Cerebellar cortex (tissue), 1 donor: ENCODE measurements around the gene ALDH3B2.
"Not testable (repeated sequence)": the region's sequence is repeated elsewhere in the genome, so short reads cannot be mapped to it uniquely, and the experiment has no call there.

Experiments
- DNase-seq: peaks from one replicate; pipeline ENCODE4 v3.0.0-alpha.2; 2015; ENCODE audit warnings: low spot score

ALDH3B2 gene

DNA sequence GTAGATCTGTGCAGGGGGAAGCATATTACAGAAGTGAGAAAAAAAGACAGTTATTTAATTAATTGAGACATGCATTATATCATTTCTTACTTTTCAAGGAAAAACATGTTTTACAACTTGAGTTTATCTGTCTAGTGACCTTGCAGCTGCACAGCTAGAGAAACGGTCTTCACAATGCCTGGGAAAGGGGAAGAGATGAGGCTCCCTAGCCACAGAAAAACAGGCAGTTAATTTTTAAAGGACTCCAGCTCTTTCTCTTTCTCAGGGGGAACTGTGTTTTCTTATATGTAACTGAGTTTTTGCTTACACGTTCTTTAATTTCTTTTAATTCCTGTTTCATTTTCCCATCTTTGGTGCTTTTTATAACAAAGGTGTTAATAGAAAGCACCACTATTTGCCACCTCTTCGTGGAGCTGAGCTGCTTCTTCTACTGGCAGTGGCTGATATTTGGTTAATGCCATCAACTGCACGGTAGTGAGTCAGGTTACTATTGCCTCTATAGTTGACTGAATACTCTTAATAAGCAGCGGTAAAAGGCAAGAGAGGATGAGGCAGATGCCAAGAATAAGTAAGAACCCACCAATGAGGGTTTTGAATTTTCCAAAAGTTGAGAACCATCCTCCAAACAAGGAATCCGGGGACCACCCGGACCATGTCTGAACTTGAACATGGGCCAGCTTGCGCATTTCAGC is 11.4 kb upstream of the ALDH3B2 start:
- not testable (repeated sequence) for DNase-seq

DNA sequence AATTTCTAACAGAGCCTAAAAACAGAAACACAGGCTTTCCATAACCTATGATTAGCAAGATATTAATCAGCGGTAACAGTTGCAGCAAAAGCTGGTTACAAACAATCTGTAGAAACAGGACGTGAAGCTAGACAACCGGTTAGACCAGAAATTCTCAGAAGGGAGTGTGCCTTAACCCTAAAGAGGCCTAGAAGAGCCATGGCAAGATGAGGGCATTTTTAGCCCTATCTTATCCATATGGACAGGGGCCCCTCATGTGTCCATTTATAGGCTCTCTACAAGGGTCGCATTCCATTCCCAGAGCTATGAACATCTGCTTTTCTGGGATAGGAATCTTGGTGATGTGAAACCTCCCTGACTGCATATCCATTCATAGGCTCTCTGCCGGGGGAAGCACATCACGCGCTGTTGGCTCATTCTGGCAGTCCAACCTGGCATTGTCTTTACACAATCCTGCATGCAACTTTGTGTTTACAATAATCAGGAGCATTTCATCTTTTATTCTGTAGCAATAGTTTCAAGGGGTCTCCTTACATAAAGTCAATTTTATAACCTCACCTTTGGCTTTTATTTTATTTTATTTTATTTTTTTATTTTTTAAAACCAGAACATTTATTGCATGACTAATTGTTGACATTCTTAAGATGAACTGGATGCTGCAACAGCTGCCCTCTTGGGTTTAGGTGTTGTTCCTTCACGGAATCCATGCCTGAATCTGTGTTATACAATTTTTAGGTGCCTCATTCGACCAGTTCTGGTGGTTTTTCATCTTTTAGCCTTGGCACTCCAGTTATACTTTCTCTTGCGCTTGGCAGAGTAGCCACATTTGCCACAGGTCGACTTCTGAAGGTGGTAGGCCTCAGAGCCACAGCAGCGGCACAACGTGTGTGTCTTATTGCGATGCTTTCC is 8.0 kb upstream of the ALDH3B2 start:
- DNase-seq, result not testable (repeated sequence)

DNA sequence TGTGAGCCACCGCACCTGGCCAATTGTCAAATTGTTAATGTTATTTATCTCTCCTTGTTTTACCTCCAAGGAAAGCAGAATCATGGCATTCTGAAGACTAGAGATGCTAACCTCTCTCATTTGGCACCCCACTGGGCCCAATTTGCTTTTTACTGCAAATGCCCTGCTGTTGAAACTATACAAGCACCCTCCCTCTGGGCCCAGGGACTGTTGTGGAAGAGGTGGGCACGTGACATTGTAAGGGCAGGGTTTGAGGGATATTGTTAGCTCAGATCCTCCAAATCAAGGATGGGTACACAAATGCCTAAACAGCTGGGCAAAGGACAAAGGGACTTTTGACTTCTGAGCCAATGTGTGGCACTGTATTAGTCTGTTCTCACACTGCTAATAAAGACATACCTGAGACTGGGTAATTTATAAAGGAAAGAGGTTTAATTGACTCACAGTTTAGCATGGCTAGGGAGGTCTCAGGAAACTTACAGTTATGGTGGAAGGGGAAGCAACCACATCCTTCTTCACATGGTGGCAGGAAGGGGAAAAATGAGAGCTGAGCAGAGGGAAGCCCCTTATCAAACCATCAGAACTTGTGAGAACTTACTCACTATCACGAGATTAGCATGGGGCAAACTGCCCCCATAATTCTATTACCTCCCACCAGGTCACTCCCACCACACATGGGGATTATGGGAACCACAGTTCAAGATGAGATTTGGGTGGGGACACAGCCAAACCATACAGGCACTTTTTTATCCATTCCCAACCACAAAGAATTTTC is 6.5 kb upstream of the ALDH3B2 start:
- DNase-seq, result no peak

DNA sequence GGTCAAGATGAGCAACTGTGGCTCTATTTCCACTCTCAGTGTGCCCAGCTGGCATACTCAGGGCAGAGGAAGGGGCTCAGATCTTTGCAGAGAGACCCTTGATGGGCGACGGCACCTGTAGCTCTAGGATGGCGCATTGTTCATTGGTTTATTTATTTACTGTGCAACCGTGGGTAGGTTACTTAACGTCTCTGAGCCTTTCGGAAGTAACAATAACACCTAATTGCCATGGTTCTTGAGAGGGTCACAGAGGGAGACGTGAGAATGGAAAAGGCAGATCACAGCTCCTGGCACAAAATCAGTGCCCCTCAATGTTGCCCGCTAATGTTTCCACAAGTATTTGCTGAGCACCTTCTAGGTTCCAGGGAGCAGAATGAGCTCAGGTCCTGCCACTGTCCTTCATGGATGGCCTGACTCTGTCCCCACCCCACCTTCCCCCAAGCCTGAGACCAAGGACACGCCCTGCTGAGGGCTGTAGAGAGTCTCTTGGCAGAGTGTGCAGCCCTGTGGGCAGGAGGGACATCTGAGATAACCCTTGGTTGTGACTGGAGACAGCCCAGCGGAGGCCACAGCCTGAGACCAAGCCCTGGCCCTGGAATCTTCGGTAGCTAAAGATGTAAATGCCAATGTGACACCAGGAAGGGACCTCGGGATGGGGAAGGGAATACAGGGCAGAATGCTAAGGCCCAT is 780 bp upstream of the ALDH3B2 start:
- no peak for DNase-seq

DNA sequence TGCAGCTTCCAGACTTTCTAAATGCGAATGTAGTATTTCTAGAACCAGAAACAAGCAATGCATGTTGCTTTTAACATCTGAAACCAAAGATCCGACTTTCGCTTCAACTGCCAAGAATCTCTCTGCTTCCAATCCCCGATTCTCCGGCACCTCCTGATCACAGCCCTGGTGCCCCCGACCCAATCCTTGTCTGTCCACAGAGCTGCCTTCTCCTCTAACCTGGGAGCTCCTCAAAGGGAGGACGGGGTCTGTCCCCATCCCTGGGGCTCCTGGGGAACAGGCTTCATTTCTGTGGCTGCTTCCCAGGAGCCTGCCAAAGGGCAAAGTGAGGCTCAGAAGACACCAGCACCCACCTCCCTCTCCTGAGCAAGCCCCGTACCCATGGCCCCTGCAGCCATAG is 521 bp downstream of the ALDH3B2 start:
- no peak for DNase-seq

DNA sequence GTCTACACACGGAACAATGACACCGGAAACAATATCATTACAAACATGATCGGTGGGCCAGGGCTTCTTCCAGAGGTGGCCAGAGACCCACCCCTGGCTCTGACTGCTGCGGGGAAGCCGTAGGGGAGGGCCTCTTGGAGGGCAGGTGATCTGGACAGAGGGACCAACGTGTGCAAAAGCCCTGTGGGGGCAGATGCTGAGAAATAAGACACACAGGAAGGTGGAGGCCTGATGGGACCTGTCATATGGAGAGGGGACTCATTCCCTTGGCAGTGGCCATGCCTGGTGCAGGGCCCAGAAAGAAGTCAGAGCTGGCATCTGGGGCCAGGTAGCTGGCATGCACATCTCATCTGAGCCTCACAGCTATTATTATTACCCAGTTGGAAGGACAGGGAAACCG is 1.1 kb downstream of the ALDH3B2 start:
- DNase-seq, result no peak

DNA sequence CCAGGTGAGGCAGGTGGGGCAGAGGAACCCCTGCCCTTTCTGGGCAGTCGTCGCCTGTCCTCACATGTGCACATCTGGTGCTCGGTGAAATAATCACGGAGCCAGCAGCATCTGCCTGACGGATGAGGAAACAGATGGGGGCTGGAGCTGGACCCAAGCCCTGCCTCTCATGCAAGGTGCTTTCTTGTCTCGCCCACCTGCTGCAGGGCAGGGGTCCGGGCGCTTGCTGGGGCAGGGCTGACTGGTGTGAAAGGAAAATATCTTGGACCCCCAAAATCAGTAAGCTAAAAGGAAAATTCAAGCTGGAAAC is 3.3 kb downstream of the ALDH3B2 start:
- DNase-seq, result no peak

DNA sequence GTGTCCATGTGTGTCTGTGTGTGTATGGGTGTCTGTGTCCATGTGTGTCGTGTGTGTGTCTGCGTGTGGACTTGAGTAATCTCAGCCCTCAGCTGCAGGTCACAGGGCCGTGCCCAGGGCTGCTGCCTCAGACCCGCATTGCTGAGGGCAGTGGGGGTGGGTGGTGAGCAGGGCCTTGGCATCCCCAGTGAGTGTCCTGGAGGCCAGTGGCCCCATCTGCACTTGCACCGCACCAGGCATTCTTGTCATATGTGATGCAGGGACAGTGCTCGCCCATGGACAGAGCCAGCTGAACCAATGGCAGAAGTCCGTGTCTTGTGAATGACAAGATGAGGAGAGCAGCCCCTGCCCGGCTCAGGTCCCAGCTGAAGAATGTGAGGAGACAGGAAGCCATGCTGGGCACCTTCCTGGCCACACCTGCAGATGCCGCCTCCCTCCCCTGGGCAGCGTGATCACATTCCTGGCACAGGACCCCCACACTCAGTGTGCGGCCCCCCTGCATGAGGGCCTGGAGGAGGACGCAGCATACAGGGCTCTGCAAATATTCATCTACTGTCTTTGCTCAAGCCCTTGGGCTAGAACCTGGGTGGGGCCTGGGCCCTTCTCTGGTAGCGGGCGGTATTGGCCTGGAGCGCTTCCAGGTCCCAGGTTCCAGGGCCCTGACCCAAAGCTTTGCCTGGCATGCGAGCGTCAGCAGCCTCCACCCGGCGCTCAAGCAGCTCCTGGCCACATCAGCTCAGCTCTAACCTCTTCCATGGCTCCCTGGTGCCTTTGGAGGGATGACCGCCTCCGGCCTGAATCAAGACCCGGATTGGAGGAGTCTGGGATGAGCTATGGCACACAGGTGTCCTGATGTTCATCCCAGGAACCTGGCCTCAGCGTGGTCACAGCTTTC is 3.9 kb downstream of the ALDH3B2 start:
- DNase-seq, result no peak

DNA sequence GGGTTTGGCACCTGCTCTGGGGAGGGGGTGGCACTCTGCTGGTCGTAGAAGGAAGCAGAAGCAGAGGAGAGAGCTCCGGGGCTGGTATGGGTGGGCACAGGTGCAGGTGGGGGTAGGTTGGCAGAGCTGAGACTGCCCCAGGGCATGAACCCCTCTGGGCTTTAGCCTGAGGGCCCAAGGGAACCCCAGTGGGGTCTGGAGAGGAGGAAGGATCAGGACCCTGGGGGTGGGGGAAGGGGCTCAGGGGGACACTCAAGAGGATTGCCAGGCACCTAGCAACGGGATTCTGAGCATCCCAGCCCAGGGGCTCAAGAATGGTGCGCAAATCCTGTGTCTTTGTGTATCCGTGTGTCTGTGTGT is 6.3 kb downstream of the ALDH3B2 start:
- no peak for DNase-seq

DNA sequence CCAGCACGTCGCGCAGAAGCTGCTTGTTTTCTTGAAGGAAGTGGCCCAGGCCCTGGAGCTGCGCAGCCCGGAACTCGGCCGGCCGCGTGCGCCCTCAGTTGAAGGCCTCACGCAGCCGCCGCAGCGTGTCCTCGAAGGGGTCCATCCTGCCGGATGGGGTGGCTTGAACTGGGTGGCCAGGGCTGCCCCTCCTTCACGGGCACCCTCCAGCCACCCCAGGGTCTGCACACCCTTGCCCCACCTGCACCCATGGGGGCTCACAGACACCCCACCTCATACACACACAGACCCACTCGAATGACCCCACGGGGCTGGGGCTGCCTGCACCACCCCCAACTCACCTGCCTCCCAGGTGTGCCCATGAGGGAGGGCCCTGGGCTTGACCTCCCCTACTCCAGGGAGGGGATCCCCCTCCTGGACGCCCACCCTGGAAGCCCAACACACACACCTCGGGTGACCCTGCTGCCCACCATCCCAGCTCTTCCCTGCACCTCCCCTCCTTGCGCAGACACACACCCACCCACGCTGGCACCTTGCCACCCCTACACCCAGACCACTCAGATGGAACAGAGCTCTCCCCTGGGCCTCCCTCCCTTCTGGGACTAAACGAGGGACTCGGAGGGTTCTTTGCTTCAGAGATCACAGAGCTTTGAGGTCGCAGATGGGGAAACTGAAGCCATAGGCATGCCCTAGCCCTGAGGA is 6.8 kb downstream of the ALDH3B2 start:
- no peak for DNase-seq

DNA sequence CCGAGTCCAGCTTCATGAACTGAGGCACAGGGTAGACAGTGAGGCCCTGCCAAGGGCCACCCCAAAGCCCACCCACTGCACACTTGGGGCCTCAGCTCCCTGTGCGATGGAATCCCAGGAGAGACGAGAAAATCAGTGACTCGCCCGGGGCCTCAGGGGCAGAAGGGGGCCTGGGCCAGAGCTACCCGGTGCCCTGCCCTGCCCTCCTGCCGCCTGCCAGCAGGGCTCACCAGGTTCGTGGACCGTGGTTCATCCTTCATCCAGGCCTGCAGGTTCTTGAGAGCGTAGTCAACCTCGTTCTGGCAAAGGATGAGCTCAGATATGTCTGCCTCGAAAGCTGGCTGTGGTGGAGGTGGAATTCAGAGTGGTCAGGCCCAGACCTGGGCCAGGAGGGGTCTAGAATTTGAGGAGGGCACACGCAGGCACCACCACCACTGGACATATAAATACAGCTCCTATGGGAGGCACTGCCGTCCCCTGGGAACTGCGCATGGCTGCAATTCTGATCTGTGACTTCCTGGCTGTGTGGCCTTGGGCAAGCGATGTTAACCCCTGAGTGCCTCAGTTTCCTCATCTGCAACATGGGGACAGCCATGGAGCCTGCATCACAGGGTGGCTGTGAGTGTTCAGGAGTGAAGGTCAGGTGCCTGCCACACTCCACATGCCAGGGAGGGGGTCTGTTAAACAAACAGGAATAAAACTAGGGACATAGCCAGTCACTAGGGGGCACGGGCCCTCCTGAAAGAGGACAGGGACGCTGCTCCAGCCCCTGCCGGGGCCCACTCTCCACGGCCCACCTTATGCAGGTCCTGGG is 7.5 kb downstream of the ALDH3B2 start:
- DNase-seq, result no peak

DNA sequence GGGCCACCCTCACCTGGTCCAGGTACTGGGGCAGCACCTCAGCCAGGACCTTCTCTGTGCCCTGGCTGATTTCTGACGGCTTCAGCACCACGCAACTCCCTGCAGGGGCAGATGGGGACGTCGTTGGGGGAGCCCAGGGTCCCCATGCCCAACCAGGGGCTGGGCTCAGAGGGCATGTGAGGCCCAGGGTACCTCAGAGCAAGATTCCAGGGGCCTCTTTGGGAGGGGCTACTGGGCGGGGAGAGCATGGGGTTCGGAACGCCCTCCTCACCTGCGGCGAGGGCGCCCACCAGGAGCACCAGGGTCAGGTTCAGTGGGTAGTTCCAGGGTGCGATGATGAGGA is 8.1 kb downstream of the ALDH3B2 start:
- DNase-seq, result no peak

DNA sequence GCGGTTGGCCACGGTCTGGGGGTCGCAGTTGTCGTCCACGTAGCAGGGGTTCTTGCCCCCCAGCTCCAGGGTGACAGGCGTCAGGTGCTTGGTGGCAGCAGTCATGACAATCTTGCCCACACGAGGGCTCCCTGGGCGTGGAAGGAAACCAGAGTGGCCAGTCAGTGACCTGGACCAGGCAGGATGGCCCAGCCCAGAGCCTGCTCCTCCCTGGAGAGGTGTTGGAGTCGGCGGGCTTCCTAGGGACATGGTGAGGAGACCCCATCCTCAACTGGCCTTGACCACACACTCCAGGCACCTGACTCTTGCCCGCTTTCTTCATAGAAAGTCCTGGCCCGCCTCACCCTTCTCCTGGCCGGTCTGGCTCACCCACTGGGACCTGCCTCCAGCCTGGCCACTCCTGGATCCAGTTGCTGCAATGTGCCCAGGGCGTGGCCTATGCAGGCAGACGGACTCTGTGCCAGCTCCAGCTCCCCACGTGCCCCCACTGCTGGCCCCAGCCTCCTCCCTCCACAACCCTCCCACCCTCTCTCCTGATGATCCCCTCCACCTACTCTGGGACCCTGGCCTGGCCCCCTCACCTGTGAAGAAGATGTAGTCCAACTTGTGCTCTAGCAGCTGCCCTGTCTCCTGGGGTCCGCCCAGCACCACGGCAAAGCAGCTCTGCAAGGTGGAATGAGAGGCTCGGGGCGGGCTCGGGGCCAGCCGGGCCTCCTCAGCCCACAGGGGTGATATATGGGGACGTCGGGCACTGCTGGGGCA is 8.7 kb downstream of the ALDH3B2 start:
- no peak for DNase-seq

DNA sequence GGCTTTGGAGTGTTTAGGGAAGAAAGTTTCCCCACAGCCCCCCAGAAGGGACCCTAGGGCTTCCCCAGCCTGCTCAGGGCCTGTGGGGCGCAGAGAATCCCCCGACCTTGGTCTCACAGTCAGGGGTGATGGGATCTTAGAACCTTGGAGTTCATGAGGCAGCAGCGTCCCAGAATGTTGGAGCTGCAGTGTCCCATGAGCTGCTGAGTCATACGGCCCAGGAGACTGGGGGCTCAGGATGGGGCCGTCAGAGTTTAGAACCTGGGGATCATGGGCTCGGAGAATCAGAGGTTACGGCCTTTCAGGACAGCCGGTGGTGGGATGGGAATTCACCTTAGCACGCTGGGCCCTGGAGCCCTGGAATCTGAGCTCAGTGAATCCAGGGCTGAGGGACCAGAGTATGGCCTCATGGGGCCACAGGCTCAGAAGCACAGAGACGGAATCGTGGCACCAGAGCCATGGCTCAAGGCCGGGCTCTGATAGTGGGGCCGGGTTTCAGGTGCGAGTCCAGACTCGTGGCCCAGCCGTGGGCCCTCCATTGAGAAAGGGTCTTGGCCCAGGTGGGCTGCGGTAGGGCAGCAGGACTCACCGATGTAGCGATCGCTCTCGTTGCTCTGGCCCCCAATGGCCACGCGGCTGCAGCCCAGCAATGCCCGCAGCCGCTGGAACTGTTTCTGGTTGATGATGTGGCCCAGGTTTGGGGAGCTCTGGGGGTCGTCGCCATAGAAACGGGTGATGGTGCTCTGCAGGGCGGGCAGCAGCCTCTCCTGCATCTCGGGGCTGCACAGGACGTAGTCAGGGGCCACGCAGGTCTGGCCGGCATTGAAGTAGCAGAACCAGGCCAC is 9.5 kb downstream of the ALDH3B2 start:
- DNase-seq, result no peak

DNA sequence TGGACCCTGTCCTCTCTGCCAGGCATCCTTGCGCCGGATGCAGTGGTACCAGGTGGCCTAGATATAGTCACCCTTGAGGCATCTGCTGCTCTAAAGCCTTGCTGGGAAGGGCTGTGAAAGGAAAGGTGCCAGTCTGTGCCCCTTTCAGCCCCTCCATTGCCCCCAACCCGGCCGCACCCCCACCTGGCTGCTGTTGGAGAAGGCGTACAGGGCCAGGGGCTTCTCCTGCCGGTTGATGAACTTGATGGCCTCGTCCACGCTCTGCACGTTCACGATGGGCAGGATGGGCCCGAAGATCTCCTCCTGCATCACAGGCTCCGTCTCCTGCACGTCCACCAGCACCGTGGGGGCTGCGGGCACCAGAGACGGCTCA is 10.2 kb downstream of the ALDH3B2 start:
- DNase-seq, result no peak

DNA sequence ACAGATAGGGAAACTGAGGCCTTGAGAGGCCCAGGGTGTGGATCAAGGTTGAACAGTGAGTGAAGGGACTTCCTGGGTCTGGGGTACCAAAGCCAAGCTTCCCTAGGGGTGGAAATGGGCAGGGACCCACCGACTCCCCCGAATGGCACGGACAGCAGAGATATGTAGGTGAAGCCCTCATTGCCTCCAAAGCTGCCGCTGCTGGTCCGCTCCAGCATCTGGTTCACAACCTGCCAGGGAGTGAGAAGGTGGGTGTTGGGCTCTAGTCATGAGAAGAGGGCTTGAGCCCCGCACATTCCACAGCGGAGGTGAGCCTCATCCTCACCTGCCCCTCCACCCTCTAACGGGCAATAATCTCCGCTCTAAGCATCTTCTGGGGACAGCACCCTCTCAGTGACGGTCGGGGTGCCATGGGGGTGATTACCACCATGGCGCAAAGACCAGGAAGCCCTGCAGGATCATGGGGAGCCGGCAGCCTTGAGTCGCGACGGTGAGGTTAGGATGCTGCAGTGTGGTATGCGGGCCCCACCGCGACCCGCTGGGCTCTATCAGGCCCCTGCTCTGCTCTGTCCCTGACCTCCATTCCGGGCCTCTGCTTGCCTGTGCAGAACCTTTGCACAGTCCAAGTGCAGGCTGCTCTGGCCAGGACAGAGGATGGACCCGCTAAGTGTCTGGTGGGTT is 10.8 kb downstream of the ALDH3B2 start:
- no peak for DNase-seq

DNA sequence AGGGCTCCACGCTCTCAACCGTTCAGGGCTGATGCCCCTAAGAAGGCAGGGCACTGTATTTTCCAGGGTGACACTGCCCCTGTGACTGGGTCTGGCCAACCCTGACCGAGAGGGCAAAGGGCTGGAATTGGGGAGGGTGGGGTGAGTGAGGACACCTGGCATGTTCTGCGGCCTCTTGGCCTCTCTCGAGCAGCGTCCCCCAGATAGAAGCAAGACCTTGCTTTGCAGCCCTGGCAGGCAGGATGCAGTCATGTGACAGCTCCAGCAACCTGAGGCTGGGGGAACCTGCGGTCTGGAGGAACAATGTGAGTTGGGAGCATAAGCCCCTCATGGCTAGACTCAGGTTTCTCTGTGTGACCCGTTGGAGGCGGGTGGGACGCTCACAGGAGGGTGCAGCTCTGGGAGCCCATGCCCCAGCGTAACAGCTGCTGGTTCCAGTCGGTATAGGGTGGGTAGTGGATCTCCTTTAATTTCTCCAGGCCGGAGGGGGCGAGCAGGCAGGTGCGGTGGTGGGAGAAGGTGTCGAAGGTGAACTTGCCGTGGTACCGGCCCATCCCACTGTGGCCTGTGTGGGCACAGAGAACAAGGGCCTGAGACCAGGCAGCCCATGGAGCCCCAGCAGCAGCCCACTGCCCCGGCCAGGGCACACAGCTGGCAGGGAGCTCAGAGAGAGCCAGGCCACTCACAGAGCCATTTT is 11.4 kb downstream of the ALDH3B2 start:
- no peak for DNase-seq
